GM19099 (cell line): ENCODE results near the gene LARGE1.

Experiments
- POLR2A ChIP-seq: IDR thresholded peaks from 3 replicates; pipeline ENCODE4 v1.6.1; 2011; ENCODE audit warnings: low read depth; ENCODE audit not compliant: insufficient read length; ENCODE audit errors: extremely low read depth

The LARGE1 gene

DNA sequence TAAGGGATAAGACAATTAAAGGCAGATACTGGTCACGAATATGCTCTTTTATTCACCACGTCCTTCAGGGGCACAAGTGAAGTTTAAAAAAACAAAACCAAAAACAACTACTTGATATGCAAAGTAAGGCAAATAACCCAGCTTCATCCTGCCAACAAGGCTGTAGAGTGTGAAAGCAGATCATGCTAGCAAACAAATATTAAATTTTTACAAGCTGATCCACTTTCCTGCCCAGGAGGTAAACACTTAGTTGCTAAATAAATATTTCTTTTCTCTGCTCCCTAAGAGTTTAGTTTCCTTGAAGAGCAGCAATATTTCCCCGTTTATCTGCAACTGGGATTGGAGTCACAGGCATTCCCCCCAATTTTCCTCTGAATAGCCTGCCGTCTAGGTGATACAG is 300.2 kb downstream of the LARGE1 start:
- TF ChIP-seq POLR2A = no peak

DNA sequence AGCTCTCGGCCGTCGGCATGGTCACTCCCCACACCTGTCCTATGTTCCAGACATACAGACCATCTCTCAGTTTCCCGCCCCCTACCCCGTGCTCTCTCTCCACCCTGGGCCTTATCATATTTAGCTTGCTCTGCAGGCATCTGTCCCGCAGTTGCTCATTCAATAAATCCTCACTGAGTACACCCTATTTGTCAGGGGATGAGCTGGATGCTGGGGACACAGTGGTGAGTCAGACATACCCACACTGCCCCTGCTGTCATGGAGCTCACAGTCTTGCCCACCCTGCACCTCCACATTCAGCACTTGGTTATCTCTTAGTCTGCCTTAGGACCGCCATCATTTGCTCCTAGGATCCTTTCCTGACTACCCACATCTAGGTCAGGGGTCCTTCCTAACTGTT is 313.8 kb downstream of the LARGE1 start:
- no peak for TF ChIP-seq POLR2A

DNA sequence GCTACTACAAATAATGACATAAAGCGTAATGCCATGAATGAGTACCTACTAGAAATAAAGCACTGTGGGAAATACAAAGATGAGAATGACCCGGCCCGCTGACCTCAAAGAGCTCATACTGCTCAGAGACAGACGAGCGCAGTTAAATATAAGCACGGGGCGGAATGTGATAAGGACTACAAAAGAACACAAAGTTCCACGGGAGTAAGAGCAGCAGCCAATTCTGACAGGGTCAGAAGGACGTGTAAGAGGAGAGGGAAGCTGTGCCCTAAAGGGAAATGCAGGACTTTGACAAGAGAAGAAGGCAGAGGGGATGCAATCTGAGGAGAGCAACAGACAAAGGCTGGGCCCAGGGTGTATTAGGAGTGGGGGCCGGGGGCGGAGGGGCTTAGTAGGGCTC is 314.6 kb downstream of the LARGE1 start:
- TF ChIP-seq POLR2A = no peak

DNA sequence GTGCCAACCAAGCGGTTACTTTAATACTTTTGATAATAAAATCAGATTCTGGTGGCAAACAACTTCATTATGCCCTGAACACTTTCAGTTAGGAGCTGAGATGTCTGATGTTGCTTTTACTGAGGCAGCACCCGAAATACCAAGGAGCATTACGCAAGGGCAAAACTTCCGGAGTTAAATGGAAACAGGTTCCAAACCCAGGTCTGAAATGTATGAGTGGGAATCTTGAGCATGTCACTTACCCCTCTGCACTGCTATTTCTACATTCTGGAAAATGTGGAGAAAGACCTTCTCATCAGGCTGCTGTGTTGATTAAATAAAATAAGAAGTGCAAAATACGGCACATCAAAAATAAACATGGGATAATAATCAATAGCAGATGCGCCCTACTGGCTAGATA is 315.1 kb downstream of the LARGE1 start:
- TF ChIP-seq POLR2A = no peak

DNA sequence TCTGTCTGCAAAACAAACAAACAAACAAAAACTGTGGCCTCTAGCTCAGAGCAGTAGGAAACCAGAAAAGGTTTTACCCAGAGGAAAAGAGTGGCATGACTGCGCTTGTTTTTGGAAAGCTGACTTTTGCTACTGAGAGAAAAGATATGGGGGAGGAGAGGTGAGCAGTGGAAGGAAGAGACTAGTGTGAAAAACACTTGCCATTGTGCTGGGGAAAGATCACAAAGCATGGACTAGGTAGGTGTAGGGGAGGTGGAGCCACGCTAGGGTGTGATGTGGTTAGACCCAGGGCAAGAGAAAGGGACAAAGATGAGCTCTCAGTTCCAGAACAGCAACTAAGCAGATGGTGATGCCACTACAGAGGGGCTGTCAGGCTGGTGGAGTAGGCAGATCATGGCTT is 319.2 kb downstream of the LARGE1 start:
- TF ChIP-seq POLR2A = no peak

DNA sequence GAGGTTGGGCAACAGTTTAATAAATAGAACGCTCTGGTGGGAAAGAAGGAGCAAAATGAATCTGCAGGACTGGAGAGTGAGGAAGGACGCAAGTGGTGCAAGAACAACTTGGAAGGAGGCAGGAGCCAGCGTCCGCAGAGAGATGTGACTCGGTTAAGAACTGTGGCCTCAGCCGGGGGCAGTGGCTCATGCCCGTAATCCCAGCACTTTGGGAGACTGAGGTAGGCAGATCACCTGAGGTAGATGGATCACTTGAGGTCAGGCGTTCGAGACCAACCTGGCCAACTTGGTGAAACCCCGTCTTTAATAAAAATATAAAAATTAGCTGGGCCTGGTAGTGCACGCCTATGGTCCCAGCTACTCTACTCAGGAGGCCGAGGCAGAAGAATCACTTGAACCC is 319.7 kb downstream of the LARGE1 start:
- TF ChIP-seq POLR2A = no peak

DNA sequence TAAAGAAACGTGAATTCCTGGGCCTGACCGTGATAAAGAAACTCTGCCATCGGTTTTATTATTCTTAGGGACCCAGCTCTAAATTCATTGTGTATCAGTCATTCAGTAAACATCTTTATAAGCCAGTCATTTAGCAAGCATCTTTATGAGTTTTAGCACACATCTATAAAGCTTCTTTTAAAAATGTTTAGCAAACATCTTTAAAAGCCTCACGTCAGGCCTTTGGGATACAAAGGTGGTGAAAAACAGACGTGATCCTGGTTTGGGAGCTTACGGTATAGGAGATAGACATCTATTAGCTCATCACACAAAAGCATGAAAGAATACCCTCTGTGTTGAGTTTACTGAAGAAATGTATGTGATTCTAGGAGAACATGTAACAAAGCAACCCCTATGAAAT is 320.2 kb downstream of the LARGE1 start:
- TF ChIP-seq POLR2A = no peak

DNA sequence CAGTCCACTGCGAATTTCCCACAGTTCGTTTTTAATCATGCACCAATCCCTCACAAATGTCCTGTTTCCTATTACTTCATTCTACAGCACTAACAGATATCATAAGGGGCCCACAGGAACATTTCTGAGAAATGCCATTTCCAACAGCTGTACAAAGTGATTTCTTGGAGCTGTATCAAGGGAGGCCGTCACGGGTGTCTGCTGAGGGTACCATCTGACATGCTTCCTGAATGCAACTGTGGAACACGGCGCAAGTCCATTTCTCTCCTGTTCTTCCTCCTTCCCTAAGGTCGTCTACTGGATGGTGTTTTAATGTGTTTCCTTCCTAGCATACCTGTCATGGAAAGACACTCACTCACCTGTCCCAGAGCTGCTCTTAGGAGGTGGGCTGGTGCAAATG is 320.7 kb downstream of the LARGE1 start:
- no peak for TF ChIP-seq POLR2A

DNA sequence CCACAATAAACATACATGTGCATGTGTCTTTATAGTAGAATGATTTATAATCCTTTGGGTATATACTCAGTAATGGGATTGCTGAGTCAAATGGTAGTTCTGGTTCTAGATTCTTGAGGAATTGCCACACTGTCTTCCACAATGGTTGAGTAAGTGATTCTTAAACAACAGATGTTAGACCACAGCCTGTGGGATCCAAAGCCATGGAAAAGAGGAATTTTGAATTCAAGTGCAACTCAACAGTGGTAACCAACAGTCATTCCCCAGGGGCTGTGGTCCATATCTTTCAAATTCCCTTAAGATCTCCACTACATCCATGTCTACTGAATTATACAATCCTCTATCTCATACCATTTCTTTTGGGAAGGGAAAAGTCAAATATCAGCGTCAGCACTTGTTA is 321.5 kb downstream of the LARGE1 start:
- no peak for TF ChIP-seq POLR2A

DNA sequence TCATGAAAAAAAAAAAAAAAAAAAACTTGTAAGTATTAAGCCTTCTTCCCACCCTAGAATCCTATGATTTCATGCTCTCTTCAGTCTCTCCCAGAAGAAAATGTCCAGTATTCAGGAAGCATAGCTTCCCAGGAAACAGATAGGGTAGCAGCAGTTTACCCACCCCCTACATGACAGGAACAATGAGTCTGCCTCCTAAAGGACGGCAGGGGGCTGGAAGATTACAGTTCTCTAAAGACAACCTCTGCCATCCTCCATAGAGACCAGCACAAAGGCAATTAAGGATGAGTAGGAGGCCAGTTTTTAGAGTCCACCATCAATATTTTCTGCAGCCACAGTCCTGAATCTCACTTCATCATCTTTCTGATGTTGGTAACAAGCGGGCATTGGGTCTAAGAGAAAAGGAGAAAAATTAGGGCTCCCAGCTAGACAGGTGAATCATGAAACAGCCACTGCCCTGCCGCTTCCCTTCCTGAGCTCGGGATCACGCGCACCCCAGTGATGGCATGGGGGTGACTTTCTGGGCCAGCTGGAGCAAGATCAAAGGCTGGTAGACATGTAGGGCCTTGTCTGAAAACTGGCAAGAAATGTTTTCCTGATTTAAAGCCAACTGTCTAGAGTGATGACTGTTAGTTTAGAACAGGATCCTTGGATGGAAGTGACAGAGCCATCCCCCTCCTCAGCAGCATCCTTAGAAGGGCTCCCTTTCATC is 322.8 kb downstream of the LARGE1 start:
- no peak for TF ChIP-seq POLR2A

DNA sequence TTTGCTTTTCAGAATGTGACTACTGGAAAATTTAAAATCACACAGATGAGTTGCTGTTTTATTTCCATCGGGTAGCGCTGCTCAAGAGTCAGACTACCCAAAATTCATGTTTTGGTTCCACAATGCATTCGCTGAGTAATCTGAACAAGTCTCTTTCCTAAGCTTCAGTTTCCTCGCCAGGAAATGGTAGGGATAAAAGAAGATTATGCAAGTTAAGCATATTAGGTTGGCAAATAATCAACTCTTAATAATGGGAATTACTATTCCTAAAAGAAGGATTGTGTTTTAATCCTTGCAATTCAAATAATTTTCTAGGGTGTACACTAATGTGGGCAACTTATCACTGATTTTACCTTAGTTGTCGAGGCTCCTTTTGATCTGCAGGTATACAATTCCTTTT is 326.5 kb downstream of the LARGE1 start:
- no peak for TF ChIP-seq POLR2A

DNA sequence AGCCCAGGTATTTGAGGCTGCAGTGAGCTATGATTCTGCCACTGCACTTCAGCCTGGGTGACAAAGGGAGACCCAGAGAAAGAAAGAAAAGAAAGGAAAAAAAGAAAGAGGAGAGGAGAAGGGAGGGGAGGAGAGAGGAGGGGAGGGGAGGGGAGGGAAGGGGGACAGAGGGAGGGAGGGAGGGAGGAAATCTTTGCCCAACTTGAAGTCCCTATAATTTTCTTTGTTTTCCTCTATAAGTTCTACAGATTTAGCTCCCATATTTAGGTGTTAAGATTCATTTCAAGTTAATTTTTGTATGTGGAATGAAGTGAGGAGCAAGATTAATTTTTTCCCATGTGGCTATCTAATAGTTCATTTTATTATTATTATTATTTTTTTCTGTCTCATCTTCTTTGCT is 328.3 kb downstream of the LARGE1 start:
- no peak for TF ChIP-seq POLR2A

DNA sequence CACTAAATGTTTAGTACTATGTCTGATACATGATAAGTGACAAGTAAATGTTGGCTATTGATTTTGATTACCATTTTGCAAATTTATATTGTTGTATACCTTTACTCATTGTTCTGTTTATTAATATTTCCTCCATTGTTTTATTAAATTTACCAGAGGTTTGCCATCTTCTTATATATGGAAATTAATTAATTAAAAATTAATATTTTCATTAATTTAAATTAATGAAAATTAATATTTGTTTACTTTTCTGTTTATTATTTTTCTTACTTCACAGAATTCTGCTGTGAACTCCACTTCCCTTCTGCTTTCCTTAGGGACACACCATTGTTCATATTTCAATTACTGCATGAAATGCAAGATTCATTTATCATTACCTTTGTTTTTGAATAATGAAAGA is 331.0 kb downstream of the LARGE1 start:
- no peak for TF ChIP-seq POLR2A

DNA sequence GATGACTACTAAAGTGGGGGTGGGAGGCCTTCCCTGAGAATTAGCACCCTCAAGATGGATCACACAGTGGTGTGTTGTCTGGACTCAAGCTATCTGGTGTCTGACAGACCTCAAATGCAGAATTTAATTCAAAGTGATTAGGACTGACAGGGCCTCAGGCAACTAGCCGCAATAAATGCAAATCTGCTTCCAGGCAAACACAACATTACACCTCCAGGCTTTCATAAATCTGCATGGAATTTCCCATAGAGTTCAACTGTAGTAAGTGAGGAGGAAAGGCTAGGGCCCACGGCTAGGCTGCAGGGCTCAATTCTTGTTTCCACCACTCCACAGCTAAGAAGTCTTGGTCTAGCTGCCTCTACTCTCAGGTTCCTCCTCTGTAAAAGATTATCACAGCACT is 331.4 kb downstream of the LARGE1 start:
- no peak for TF ChIP-seq POLR2A

DNA sequence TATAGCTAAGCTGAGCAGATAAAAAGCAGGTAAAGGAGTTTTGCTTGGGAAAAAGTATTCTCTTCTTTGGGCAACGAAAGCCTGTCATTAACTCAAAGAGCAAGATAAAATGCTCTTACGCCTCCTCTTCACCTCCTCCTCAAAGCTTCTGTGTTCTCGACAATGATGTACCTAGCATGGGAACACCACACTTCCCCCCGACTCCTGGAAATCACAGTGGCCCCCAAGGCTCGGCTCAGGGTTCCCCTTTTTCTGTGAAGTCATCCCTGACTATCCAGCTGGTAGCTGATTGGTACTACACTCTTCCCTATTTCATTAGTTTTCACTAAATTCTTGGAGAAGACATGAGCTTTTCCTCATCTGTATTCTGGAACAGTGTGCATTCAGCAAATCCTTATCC is 336.1 kb downstream of the LARGE1 start:
- TF ChIP-seq POLR2A = no peak

DNA sequence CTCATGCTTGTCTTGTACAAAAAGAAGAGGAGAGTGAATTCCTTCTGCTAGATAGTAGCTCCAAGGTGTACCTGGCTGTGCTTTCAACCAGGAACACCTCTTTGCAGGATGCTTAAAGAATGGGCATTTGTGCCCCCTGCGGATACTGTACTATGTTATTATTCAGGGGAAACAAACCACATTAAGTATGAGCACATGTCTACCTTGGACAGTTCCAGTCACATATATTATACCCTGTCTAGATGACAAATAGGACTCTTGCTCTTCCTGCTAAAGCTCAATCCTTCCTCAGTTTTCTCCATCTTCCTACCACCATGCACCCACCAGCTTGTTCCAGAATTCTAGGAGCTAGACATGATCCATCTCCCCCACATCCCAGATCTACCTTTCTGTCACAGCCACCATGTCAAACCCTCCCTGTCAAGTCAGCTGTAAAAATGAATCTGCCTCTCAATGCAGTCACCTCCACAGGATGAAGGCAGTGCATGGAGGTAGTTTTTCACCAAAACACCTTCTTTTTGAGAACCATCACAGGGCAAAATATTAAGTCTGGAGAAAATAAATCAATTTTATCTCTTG is 337.4 kb downstream of the LARGE1 start:
- no peak for TF ChIP-seq POLR2A

DNA sequence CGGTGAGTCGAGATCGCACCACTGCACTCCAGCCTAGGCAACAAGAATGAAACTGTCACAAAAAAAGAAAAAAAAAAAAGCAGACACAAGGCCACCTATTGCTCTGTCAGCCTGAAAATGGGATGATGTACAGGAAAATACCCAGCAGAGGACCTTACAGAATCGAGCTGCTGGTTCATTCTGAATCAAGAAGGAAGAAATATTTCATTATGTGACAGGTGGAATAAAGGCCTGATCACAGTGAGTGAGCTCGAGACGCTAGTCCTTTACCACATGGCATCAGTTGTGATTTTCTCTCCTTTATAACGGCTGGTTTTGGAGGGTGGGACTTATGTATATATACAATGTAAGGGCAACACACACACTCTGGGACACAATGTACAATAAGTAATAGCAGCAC is 340.0 kb downstream of the LARGE1 start:
- no peak for TF ChIP-seq POLR2A

DNA sequence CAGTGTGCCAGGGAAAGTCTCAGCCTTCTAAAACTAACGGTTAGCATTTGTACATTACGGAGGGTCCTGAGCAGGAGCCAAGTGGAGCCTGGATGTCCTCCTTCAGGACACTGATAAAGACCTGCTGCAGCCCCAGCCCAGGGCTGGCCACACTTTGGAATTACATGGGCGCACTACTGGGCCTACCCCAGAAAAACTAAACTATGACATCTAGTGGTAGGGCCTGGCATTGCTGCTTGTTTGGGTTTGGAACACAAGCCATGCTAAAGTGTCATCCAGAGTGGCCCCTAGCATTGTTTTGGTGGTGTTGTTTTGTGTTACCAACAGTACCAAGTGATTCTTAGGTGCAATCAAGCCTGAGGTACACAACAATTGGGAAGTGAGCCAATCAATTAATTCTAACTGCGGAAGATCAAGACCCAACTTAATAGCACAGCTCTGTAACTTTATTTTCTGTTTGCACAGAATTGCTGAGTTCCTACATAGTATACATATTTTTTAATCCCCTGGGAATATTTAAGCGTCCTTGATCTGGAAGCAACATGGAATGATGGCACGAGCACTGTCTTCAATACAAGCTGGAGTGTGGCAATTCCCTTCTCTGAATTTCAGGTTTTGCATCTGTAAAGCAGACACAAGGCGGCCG is 340.7 kb downstream of the LARGE1 start:
- TF ChIP-seq POLR2A = no peak
